A673 (cell line): ENCODE measurements around the gene EPRS1. TPM values are rescaled to one million over a fixed set of nuclear protein-coding genes. Genes with fewer than 3 reads are reported as not detected.

Experiments used
- Bru-seq: library from RNA; stranded (reverse); fragments of 400-500 nt; gene quantifications from one replicate; lab custom pipeline; 2021; lab: Mats Ljungman, UMichigan
- BruChase-seq, 2 experiments: library from RNA; stranded (reverse); fragments of 400-500 nt; gene quantifications; one replicate each; lab custom pipeline; 2021; lab: Mats Ljungman, UMichigan
- BruUV-seq: library from RNA; stranded (reverse); fragments of 400-500 nt; replicated peaks from 2 replicates; lab custom pipeline; 2021; lab: Mats Ljungman, UMichigan
- CTCF ChIA-PET: fragments of 300-600 bp; sonication (Branson Sonifier 250); formaldehyde crosslinking; loops from one replicate; lab custom pipeline; 2022; ENCODE audit warnings: antibody characterized with exemption; lab: Charles Lee
- POLR2A ChIA-PET: fragments of 300-600 bp; sonication (Branson Sonifier 250); formaldehyde crosslinking; loops from one replicate; lab custom pipeline; 2022; ENCODE audit warnings: antibody characterized with exemption; ENCODE audit not compliant: low non-redundant PET; lab: Charles Lee
- DNase-seq: peaks from one replicate; pipeline ENCODE4 v3.0.0-alpha.2; 2015; ENCODE audit warnings: low spot score
- H3K27ac ChIP-seq: fragments of 200-600 bp; sonication (generic); 2 replicates; pipeline ENCODE4 v1.5.1; 2016; ENCODE audit warnings: mixed run types, low read depth, mild to moderate bottlenecking, mixed read lengths, antibody characterized with exemption, low read length; ENCODE audit not compliant: poor library complexity, severe bottlenecking
- H3K27me3 ChIP-seq: fragments of 200-600 bp; sonication (generic); replicated peaks from 2 replicates; pipeline ENCODE4 v1.6.1; 2017; ENCODE audit warnings: mixed run types, low read depth, mild to moderate bottlenecking, mixed read lengths, antibody characterized with exemption, low read length; ENCODE audit not compliant: insufficient read depth, poor library complexity
- H3K36me3 ChIP-seq: fragments of 200-600 bp; sonication (generic); 2 replicates; pipeline ENCODE4 v1.6.1; 2016; ENCODE audit warnings: mixed run types, mild to moderate bottlenecking, mixed read lengths, antibody characterized with exemption, low read length; ENCODE audit not compliant: insufficient read depth, poor library complexity, severe bottlenecking
- H3K4me1 ChIP-seq: fragments of 200-600 bp; sonication (generic); 2 replicates; pipeline ENCODE4 v1.6.1; 2017; ENCODE audit warnings: mixed run types, mild to moderate bottlenecking, mixed read lengths, antibody characterized with exemption, low read length; ENCODE audit not compliant: insufficient read depth, poor library complexity, severe bottlenecking
- H3K4me3 ChIP-seq: fragments of 200-600 bp; sonication (generic); 2 replicates; pipeline ENCODE4 v1.5.1; 2016; ENCODE audit warnings: low read depth, mixed run types, mild to moderate bottlenecking, mixed read lengths, low read length; ENCODE audit not compliant: poor library complexity, severe bottlenecking
- H3K9me3 ChIP-seq: fragments of 200-600 bp; sonication (generic); 2 replicates; pipeline ENCODE4 v1.6.1; 2016; ENCODE audit warnings: mixed run types, low read depth, mild to moderate bottlenecking, mixed read lengths, antibody characterized with exemption, low read length; ENCODE audit not compliant: poor library complexity, severe bottlenecking
- CTCF ChIP-seq: fragments of 300-800, 200-600 bp; sonication (generic); conservative IDR thresholded peaks from 2 replicates; pipeline ENCODE4 v1.5.1; 2017; ENCODE audit warnings: low read depth, mild to moderate bottlenecking, antibody characterized with exemption, low read length, moderate library complexity, mixed read lengths
- EZH2 ChIP-seq: fragments of 200-600 bp; sonication (generic); IDR thresholded peaks from 2 replicates; pipeline ENCODE4 v1.6.1; 2017; ENCODE audit warnings: borderline replicate concordance, low read depth, mild to moderate bottlenecking, mixed read lengths, antibody characterized with exemption, low read length; ENCODE audit not compliant: poor library complexity, severe bottlenecking
- intact Hi-C: fragments of 100-400 bp; cut with micrococcal nuclease; formaldehyde crosslinking; loops from one replicate; pipeline ENCODE4 v1.10.0; 2022; ENCODE audit not compliant: unreplicated experiment
- long read RNA-seq: library from polyadenylated mRNA; stranded (forward); transcript quantifications from one replicate; pipeline ENCODE4 v2.0.0, GENCODE V29; 2022
- total RNA-seq: library from RNA; stranded (reverse); gene quantifications from 2 replicates; pipeline ENCODE4 v1.2.3, GENCODE V29; 2021

EPRS1 gene
- total RNA-seq: 138 and 139 TPM in 2 replicates
- percentile 84 among the genes with signal in this experiment for Bru-seq, nascent RNA
- BruChase-seq, experiment 1, labeled RNA remaining after a 2-hour chase: percentile 78 among the genes with signal in this experiment
- percentile 88 among the genes with signal in this experiment for BruChase-seq, experiment 2, labeled RNA remaining after a 6-hour chase
- long read RNA-seq, full-length matches to known transcripts: 155 of 193 reads
- long read RNA-seq, partial matches to known transcripts: 19 of 193 reads
- long read RNA-seq, other reads (novel, unspliced or antisense): 19 of 193 reads

GRCh38 chr1:220046052-220046930, at the start of gene EPRS1:
EPRS1 (minus strand) TSS chr1:220046505; CDS start chr1:220046388, 117 bp downstream.
- BruUV-seq: TSS peak; percentile 37
- peak within 1 kb of the TSS; percentile 85 for H3K4me3 ChIP-seq
- CTCF ChIA-PET: interaction anchor here (0.6 kb wide), 1 partner anchor 10 kb away, joined by 3 read pairs; no protein-coding TSS in a partner anchor
- no peaks in the 10 kb centered on the region for H3K36me3 ChIP-seq
- no peaks in the 10 kb centered on the region for H3K9me3 ChIP-seq
- TF ChIP-seq CTCF (peak; percentile 64), EZH2 (no peak)
- H3K27ac ChIP-seq: peak within 1 kb of the TSS; percentile 87
- peak; percentile 99 for DNase-seq
- no peaks in the 10 kb centered on the region for H3K27me3 ChIP-seq
- intact Hi-C loops: no loop called here
- POLR2A ChIA-PET: interaction anchor here (0.7 kb wide), 1 partner anchor 111 kb away, joined by 4 read pairs; no protein-coding TSS in a partner anchor
- peaks cover 7% of the 10 kb centered on the region for H3K4me1 ChIP-seq

- CTCF ChIA-PET: interaction anchor here (0.7 kb wide), 1 partner anchor 103 kb away, joined by 4 read pairs; no protein-coding TSS in a partner anchor
Observed at GRCh38 chr1:220094016-220094911, 48.0 kb upstream of the EPRS1 start, which contains the start of gene IARS2. IARS2 (plus strand) TSS chr1:220094132; CDS start chr1:220094217, 85 bp downstream.

More at GRCh38 chr1:220094016-220094911, 48.0 kb upstream of the EPRS1 start, which contains the start of gene IARS2:
- peak; percentile 93 for DNase-seq
- TF ChIP-seq EZH2: no peak
- TF ChIP-seq CTCF: no peak
- H3K27ac ChIP-seq: peak within 1 kb of the TSS; percentile 86
- H3K4me3 ChIP-seq: peak within 1 kb of the TSS; percentile 99
- H3K36me3 ChIP-seq: peaks cover 26% of the 10 kb centered on the region
- no peaks in the 10 kb centered on the region for H3K9me3 ChIP-seq
- POLR2A ChIA-PET: no interaction called here
- BruUV-seq: no TSS peak
- H3K4me1 ChIP-seq: peaks cover 5% of the 10 kb centered on the region
- intact Hi-C loops: no loop called here
- H3K27me3 ChIP-seq: no peaks in the 10 kb centered on the region
